Measurements from ENCODE around the gene DNM3.

DNM3 gene

DNA sequence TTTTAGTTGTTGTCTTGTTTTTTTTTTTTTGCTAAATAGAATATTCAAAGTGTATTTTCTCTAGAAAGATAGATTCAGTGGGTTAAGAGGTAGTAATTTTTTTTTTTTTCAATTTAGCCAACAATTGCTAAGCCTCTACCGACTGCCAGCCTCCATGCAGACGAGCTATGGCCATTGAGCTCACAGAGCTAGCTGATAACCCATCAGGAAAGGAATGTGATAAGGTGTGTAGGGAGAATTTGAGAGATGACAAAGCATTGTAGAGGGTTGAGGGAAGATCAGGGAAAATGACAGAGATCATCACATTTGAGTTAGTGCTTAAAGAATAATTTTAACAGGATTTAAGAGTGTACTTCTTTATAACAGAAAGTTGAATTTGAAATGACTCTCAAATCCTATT lies 30.6 kb downstream of the DNM3 start:
- DNase-seq (ENCODE audit: low spot score): no peak

DNA sequence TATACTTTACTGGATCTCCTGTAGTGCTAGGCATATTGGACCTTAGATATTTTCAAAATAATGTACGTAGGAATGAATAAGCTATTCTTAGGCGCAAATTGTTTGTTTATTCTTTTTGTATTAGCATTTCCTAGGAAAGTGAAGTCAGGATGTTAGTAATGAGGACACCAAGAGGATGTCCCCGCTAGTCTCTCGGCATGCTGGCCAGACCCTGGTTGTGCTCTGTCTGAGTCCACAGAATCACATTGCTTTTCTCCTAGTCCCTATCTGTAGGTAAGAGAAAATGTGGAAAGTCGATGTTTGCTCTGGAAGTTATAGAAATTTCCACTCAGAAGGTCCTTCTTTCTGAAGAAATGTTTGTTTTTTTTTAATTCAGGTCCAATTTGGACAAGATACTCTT lies 31.1 kb downstream of the DNM3 start:
- DNase-seq (ENCODE audit: low spot score): no peak

DNA sequence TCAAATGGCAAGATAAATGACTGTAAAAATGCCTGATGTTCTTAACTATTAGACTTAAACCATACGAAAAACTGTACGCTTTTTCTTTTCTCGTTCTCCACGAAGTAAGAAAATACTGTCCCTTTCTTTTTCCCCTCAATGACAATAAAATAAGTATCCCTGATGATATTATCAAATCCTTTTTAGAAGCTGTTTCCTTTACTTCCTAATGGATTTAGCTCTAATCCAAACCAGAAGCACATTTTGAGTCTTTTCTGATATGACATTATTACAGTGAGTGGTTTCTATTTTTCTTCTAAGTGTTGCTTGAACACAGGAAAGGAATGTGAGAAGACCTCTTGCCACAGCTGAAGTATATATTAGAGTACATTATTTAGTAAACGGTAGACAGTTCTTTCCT lies 32.4 kb downstream of the DNM3 start:
- no peak for DNase-seq (ENCODE audit: low spot score)

DNA sequence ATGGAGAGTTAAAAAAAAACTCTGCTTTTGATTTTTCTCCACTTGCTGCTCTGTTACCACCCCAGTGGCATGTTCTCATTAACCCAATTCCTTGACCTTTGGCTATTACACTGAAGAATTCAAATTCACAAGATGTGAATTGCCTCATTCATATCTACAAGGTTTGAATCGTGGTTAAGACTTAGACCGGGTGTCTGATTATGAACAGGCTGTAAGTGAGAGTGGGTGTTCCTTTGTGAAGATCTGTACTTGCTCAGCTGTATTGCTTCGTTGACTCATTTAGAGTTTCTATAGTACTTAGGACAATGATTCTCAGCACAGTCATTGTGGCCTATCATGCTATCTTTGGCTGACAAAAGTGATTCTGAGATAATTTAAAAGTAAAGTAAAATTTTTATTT lies 36.4 kb downstream of the DNM3 start:
- DNase-seq (ENCODE audit: low spot score): peak; percentile 86

DNA sequence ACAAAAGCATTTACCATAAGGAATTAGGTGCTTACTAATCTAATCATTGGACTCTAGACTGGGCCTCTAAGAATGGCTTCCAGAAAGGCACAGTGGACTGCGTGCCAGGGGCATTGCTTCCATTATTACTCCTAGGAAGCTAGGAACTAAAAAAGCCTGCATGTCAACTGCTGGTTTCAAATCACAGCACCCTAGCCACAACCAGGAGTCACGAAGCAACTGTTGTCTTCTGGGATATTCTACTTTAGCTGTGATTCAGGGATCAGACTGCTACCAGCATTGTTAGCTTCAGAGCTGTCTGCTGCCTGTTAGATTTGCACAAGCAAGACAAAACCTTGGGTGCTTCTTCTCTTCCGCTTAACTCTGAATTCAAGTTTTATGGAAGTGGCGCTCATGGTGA lies 38.3 kb downstream of the DNM3 start:
- DNase-seq (ENCODE audit: low spot score): no peak

DNA sequence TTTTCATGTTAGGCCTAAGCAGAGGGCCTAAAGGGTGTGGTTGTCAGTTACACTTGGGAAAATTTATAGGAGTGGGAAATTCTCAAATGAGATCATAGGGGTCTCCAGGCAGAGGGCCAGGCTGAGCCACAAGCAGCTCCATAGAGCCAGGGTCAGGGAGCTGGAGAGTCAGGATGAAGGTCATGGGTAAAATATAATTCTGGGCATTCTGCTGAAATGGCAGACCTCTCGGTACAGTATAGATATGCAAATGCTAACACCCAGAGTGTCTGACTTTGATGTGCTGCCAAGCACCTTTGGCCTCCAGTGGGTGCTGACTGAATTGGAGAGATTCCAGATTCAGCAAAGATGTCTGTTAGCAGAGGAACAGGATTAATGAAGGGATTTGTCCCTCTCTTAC lies 40.1 kb downstream of the DNM3 start:
- DNase-seq (ENCODE audit: low spot score): no peak

DNA sequence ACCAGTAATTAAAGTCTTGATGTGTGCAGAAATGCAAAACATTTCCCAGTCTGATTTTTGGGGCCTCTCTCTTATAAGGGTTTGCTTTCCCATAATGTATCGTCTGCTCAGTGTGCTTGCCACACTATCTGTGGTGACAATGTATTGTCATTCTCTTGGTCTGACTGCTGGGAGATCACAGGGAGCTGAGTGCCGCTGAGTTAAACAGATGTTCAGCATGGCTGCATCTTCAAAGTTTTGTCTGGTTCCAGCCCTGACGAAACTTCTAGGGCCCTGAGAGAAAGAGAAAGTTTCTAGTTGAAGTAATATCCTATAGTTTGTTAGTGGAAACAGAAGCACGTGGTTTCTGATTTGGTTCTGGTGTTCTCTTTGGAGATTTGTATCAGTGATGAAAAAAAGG lies 42.6 kb downstream of the DNM3 start:
- DNase-seq (ENCODE audit: low spot score): no peak

DNA sequence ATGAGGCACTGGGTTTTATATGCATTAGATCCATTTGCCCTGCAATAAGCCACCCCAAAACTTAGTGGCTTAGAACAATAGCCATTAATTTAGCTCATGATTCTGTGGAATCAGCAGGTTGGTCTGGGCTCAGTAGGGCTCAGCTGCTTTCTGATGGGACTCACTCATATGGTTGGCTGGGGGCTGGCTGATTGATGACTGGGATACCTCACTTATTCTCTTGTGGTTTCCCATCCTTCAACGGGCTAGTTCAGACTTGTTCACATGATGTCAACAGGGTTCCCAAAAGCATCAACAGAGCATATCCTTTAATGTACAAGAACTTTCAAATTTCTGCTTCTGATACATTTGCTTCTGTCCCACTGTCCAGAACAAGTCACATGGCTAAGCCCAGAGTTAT lies 43.2 kb downstream of the DNM3 start:
- DNase-seq (ENCODE audit: low spot score): no peak

DNA sequence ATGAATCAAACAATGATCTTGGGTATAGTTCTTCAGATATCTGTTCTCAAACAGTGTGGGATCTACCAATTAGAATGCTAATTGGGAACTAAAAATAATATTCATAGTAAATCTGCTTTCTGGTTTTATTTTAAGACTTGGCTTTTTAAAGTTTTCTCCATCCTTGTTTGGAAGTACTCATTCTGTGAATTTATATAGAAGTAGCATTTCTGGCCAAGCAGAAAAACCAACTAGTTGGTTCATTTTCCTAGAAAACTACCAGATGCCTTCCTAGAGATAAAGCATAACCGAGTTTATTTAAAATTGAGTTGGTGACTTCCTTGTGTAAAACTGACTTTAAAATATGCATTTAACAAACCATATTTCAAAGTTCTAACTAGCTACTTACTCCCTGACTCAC lies 48.8 kb downstream of the DNM3 start:
- DNase-seq (ENCODE audit: low spot score): no peak

DNA sequence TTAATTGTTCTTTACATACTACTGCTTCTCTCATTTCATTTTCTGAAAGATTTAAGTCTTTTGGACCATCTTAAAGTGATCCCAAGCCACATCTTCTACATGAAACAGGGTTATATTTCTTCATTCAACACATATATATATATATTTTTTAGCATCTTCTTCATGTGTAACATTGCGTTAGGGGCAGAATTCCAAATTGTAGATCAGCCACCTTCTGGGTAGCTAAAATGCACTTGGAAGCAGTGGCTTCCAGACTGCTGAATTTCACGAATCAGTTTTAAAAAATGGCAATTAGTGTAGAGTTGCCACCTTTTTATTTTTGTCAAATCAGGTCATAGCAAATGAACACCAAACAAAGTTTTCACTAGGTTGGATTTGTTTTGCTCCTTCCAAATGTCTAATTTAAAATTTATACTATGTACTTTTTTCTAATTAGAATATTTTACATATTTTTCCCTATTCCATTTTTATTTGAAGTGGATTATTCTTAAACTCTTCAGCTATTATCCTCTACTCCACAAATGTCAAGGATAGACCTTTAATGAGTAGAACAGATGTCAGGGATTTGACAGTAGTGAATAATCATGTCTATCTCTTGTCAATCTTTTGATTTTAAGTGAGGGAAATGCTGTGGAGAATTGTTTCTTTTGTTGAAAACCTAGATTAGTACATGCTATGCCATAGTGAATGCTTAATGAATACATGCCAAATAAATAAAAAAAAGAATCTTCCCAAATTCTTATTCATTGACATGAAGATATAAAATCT lies 55.8 kb downstream of the DNM3 start:
- DNase-seq (ENCODE audit: low spot score): no peak

DNA sequence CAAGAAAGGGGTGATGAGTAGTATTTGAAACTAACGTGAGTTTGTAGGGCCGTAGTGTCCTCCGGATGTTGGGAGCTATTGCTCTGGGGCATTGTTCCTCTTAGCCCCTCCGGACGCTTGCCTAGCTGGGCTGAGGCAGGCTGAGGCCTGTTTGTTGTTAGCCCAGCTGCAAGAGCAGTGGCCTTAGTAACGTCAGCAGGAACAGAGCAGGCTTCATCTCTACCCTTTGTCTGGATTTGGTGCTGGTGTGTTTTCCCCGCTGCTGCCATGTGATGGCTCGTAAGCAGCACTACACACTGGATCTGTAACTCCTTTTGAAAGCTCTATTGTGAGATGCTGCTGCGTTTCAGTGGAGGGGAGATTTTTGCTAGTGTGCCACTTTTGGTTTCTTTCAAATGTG lies 57.6 kb downstream of the DNM3 start:
- peak; percentile 69 for DNase-seq (ENCODE audit: low spot score)

DNA sequence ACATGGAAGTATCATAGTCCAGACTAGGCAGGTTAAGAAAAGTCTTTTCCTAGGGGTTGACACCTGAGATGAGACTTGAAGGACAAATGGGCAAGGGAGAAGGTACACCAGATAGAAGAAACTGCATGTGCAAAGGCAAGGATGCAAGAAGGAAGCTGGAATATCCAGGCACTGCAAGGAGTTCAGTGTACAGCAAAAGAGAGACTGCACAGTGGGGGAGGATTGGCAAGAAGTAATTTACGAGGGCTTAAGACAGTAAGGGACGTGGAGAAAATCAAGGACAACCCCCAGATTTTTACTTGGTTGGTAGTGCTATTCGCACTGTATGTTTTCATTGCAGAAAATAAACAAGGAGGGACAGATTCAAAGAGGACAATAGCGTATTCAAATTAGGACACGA lies 58.5 kb downstream of the DNM3 start:
- no peak for DNase-seq (ENCODE audit: low spot score)

DNA sequence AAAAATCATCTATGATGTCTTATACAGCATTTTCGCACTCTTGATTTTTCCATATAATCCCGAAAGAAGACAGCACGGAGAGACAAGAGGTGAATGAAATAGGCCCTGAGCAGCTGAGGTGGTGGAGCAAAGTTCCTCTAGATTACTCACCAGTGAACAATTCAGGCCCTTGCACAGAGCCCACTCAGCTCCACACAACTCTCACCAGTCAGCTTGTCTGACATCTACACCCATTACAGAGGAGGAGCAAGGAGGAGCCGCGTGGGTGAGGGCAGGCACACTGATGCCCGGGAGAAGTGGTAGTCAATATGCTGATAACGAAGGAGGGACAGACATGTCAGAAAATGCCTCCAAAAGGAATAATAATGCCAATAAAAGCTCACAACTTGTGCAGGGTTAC lies 59.9 kb downstream of the DNM3 start:
- DNase-seq (ENCODE audit: low spot score): no peak

DNA sequence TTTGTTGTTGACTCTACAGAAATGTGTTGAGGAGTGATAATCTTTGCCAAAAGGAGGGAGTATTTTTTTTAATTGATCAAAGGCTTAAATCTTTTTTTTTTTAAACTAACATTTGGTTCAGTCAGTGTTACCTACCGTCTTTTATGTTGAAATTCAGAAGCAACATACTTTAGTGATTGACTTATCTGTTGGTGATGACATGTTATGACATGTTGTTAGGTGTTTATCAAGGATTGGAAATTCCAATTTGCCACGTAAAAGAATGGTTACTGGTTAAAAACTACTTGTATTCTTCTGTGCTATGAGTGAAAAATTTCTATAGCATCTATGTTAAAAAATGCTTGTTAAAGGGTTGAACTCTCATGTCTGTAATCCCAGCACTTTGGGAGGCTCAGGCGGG lies 61.2 kb downstream of the DNM3 start:
- no peak for DNase-seq (ENCODE audit: low spot score)

DNA sequence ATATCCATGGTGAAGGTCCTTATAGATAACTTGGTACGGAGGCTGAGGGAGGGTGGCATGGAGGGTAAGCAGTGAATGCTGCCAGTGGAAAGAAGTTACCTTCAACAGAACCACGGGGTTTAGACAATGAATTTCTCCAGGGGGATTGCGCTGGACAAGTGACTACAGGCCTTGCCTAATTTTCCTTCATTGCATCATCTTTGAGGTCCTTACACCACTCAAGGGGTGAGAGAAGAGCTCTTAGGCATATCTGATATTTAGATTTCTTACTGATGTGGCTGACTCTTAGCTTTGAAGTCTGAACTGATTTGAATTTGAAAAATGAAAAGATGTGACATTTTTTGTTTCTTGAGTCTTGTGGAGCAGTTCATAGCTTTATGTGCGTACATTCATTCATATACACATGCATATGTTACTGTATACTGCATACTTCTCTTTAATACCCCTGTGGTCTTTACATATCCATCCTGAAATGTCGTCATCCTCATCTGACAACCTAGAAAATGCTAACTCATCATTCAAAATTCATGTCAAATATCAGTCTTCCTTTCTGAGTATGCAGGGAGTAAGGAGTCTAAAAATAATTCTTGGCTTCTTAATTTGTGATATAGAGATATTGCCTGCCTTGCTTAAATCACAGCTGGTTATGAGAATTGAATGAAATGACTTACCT lies 63.6 kb downstream of the DNM3 start:
- no peak for DNase-seq (ENCODE audit: low spot score)

DNA sequence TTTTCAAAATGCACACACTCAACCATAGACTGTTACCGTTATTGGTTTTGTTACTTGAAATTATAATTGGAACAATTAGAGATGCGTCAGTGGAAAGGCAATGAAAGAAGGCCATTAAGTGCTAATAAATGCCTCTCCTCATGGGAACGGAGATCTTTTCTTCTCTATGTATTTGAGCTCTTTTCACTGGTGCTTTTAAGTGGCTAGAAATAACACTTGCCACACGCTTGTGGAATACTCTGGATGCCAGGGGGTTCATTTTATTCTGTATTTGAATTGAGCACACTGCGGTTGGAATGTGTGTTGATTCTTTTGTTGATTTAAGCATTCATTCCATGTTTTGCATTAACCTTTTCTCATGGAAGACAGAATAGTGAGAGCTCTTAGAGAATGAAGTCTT lies 68.4 kb downstream of the DNM3 start:
- DNase-seq (ENCODE audit: low spot score): no peak

DNA sequence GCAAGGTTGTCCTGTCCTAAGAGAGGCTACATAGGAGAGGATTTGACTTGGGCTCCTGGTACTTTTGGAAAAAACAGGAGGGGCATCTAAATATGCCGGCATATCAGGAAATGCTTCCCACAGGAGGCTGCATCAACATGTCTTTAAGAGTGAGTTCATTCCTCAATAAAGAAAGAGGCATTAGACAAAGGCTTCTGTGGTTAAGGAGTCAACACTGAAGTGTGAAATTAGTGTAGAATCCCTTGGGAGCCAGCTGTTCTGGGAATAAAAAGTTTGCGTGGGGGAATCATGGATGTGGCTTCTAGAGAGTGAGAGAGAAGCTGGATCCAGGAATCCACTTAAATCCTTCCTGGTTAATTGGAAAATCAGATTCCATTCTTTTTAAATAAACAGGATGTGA lies 69.5 kb downstream of the DNM3 start:
- DNase-seq (ENCODE audit: low spot score): no peak

DNA sequence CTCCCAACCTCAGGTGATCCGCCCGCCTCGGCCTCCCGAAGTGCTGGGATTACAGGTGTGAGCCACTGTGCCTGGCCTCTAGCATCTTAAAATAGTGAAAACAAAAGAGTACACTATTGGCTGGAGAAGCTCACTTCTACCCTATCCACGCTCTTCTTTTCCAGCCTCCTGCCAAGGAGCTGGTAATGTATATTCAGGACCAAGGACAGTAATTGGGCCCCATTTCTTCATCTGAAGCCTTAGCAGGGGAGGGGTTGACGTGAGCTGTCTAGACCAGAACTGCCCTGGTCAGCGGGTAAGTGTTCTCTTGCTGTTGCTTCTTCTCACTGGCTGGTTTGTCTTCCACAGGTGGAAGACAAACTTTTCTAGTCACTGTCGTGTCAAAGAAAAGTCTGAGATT lies 70.2 kb downstream of the DNM3 start:
- no peak for DNase-seq (ENCODE audit: low spot score)

DNA sequence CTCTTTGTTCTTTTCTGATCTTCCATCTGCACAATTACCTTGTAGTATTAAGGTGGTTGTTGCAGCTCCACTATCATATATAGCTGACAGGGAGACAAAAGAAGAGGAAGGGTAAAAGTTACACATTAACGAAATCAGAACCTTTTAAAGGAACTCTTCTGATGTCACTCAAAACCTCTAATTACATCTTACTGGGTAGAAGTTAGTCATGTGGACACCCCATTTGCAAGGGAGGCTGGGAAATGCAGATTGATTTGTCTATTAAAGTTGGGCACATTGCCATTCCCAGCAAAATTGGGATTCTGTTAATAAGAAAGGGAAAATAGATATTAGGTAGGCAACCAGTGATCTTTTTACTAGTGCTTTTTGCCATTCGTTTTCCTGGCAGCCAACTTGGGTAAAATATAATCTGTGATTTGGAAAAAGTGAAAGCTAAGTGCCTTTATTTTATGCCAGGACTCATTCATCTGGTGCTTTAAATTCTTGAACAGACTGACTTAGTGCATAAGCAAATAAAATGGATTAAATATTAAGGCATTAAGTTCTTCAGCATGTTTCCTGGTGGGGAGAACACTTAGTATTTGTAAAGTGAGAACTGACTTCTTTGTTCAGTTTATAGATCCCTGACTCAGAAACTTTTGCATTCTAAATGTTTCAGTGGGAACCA lies 71.3 kb downstream of the DNM3 start:
- no peak for DNase-seq (ENCODE audit: low spot score)

DNA sequence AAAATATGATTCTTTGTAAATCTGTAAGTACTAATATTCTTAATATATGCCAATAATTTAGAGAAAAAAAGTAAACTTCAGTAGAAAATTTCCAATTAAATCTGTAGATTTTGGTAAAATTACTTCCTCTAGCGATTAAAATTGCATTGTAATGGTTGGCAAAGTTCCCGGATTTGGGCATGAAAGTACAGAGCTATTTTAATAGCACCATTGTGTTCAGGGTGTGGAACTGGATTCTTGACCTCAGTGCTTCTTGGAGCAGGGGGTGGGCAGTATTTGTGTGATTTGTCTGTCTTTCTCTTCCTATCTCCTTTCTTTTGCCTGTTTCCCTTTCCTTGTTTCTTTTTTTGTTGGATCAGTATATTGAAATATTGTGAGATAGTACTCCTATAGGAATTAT lies 72.1 kb downstream of the DNM3 start:
- peak; percentile 67 for DNase-seq (ENCODE audit: low spot score)

DNA sequence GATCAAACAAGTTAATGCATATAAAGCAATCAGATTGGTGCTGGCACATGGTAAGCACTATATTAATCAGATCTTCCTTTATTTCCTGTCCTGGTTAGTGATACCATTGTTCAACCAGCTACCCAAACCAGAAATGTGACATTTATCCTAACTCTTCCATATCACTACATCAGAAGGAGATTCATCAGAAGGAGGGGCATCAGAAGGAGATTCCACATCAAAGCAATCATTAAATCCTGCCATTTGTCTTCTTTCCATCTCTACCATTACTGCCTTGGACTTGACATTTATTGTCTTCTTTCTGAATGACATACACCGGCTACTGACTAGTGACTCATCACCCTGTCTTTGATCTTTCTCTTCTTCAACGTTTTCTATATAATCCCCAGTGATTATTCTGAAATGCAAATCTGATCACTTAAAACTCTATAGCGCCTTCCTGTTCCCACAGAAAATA lies 75.0 kb downstream of the DNM3 start:
- peak; percentile 70 for DNase-seq (ENCODE audit: low spot score)

DNA sequence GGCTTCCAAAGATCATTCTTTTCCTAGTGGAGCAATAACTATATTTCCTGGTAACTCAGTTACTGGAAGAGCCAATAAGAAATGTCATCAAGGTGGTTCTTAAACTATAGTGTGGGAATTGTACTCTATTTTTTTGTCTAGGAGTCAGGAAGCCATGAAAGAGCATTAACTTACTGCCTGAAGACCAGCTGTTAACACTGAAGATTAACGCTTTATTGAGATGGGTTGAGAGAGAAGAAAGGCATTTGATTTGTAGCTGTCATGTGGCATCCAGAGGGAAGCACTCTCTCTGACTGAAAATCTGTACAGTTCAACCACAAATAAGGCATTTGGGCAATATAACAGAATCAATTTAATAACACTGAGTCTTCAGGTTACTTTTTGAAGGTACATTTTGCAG lies 76.0 kb downstream of the DNM3 start:
- DNase-seq (ENCODE audit: low spot score): no peak

Data from COLO829 (cell line).